Suprapubic skin (tissue), 4 donors: ENCODE data around the gene CLCA4. TPM values are rescaled to one million over a fixed set of nuclear protein-coding genes. Genes with fewer than 3 reads are reported as not detected.

Experiments
- DNase-seq, 2 donors: peaks; one replicate each; pipeline ENCODE4 v3.0.0-alpha.2; 2019; ENCODE audit warnings: low spot score in 2 of 2
- H3K27ac ChIP-seq: fragments of 200-600 bp; sonication (generic); one replicate; pipeline ENCODE4 v1.5.1; 2019
- H3K27me3 ChIP-seq: fragments of 200-600 bp; sonication (generic); one replicate; pipeline ENCODE4 v1.5.1; 2019
- H3K36me3 ChIP-seq: fragments of 200-600 bp; sonication (generic); one replicate; pipeline ENCODE4 v1.5.1; 2019
- H3K4me1 ChIP-seq: fragments of 200-600 bp; sonication (generic); one replicate; pipeline ENCODE4 v1.5.1; 2019
- H3K4me3 ChIP-seq: fragments of 200-600 bp; sonication (generic); one replicate; pipeline ENCODE4 v1.5.1; 2019; ENCODE audit warnings: mild to moderate bottlenecking
- H3K9me3 ChIP-seq: fragments of 200-600 bp; sonication (generic); one replicate; pipeline ENCODE4 v1.5.1; 2019
- CTCF ChIP-seq, 2 donors: fragments of 200-600 bp in 1 of 2; fragments of 450-650 bp in 1 of 2; sonication (generic) in 1 of 2; IDR thresholded peaks; one replicate each; pipeline ENCODE4 v1.5.1; 2016 to 2019; ENCODE audit warnings: antibody characterized with exemption in 2 of 2, mild to moderate bottlenecking in 1 of 2, moderate library complexity in 1 of 2
- EP300 ChIP-seq: sonication (generic); formaldehyde crosslinking; IDR thresholded peaks from one replicate; pipeline ENCODE4 v1.6.1; 2017; ENCODE audit warnings: antibody characterized with exemption
- POLR2A ChIP-seq, 2 donors: fragments of 450-650 bp; IDR thresholded peaks; one replicate each; pipeline ENCODE4 v1.6.1; 2017; ENCODE audit warnings: antibody characterized with exemption in 2 of 2, mild to moderate bottlenecking in 2 of 2, moderate library complexity in 2 of 2
- POLR2AphosphoS5 ChIP-seq, 3 donors: sonication (generic); formaldehyde crosslinking; IDR thresholded peaks; one replicate each; pipeline ENCODE4 v1.6.1; 2017; ENCODE audit warnings: antibody characterized with exemption in 3 of 3
- WGBS: methylation state at CpG from one replicate; pipeline ENCODE4 v1.1.5; 2018; 5-methylcytosine and 5-hydroxymethylcytosine counted together
- total RNA-seq, 4 donors: library from RNA; depleted of rRNA; stranded (reverse); fragments of >200 nt; gene quantifications; one replicate each; pipeline ENCODE4 v1.1.0, GENCODE V29; 2016

Gene CLCA4
- total RNA-seq, 4 donors from 2014 or later: 1.4 to 2.3 (median 1.6) TPM

GRCh38 chr1:86520789-86521521 lies 25.9 kb upstream of the CLCA4 start:
- no peaks in the 10 kb centered on the region for H3K27me3 ChIP-seq

GRCh38 chr1:86521522-86521891 lies 25.4 kb upstream of the CLCA4 start:
- Histone ChIP-seq H3K27ac (no peak overlapping the region), H3K27me3 (no peaks in the 10 kb centered on the region), H3K4me1 (no peaks in the 10 kb centered on the region), H3K36me3 (no peaks in the 10 kb centered on the region), H3K9me3 (no peaks in the 10 kb centered on the region), H3K4me3 (no peak overlapping the region)
- 69% methylated on average over 2 of the region's 2 CpGs for WGBS
- TF ChIP-seq POLR2A (IDR thresholded peaks at IDR 0.05) (no peak), CTCF (IDR thresholded peaks at IDR 0.05) (no peak)
- no peak for DNase-seq

More at GRCh38 chr1:86520789-86521521, 25.9 kb upstream of the CLCA4 start:
- TF ChIP-seq POLR2A (IDR thresholded peaks at IDR 0.05) (no peak), CTCF (IDR thresholded peaks at IDR 0.05) (no peak), POLR2AphosphoS5 (IDR thresholded peaks at IDR 0.05) (no peak), EP300 (no peak)
- 85% methylated on average over 4 of the region's 4 CpGs for WGBS
- no peak for DNase-seq
- no peaks in the 10 kb centered on the region for H3K4me1 ChIP-seq
- H3K36me3 ChIP-seq: no peaks in the 10 kb centered on the region
- H3K9me3 ChIP-seq: no peaks in the 10 kb centered on the region
- H3K27ac ChIP-seq: no peak overlapping the region
- no peak overlapping the region for H3K4me3 ChIP-seq

- no peak for DNase-seq
These were observed 24.6 kb upstream of the CLCA4 start for GRCh38 chr1:86522240-86522639.

GRCh38 chr1:86523670-86524354 lies 23.1 kb upstream of the CLCA4 start:
- Histone ChIP-seq H3K27ac (no peak overlapping the region), H3K4me3 (no peak overlapping the region), H3K4me1 (no peaks in the 10 kb centered on the region), H3K27me3 (no peaks in the 10 kb centered on the region), H3K36me3 (no peaks in the 10 kb centered on the region), H3K9me3 (no peaks in the 10 kb centered on the region)
- 95% methylated on average over 23 of the region's 32 CpGs for WGBS
- DNase-seq: no peak
- TF ChIP-seq EP300: no peak
- no peak for TF ChIP-seq POLR2A (IDR thresholded peaks at IDR 0.05)
- no peak for TF ChIP-seq POLR2AphosphoS5 (IDR thresholded peaks at IDR 0.05)
- TF ChIP-seq CTCF (IDR thresholded peaks at IDR 0.05): no peak

More at GRCh38 chr1:86522240-86522639, 24.6 kb upstream of the CLCA4 start:
- WGBS: 64% methylated on average over 3 of the region's 3 CpGs
- H3K9me3 ChIP-seq: no peaks in the 10 kb centered on the region
- H3K4me1 ChIP-seq: no peaks in the 10 kb centered on the region
- H3K27me3 ChIP-seq: no peaks in the 10 kb centered on the region
- TF ChIP-seq POLR2AphosphoS5 (IDR thresholded peaks at IDR 0.05) (no peak), CTCF (IDR thresholded peaks at IDR 0.05) (no peak), EP300 (no peak), POLR2A (IDR thresholded peaks at IDR 0.05) (no peak)
- no peak overlapping the region for H3K4me3 ChIP-seq
- no peak overlapping the region for H3K27ac ChIP-seq
- H3K36me3 ChIP-seq: no peaks in the 10 kb centered on the region

GRCh38 chr1:86527306-86527705 lies 19.6 kb upstream of the CLCA4 start:
- no peak overlapping the region for H3K27ac ChIP-seq
- no peaks in the 10 kb centered on the region for H3K9me3 ChIP-seq
- H3K27me3 ChIP-seq: no peaks in the 10 kb centered on the region
- H3K4me1 ChIP-seq: no peaks in the 10 kb centered on the region
- no peak overlapping the region for H3K4me3 ChIP-seq
- no peaks in the 10 kb centered on the region for H3K36me3 ChIP-seq
- 89% methylated on average over 4 of the region's 4 CpGs for WGBS
- no peak for DNase-seq
- TF ChIP-seq EP300 (no peak), POLR2AphosphoS5 (IDR thresholded peaks at IDR 0.05) (no peak), CTCF (IDR thresholded peaks at IDR 0.05) (no peak), POLR2A (IDR thresholded peaks at IDR 0.05) (no peak)
